IPS-11a (cell line): Measurements from ENCODE around the gene PLOD3.
A peak's percentile ranks its signal among the peaks of the same experiment; 100 is the strongest.

Experiments used
- H3K4me3 ChIP-seq: one replicate; pipeline ENCODE4 v1.5.1; 2013; ENCODE audit warnings: low read depth, low read length, control low read depth

Gene PLOD3

DNA sequence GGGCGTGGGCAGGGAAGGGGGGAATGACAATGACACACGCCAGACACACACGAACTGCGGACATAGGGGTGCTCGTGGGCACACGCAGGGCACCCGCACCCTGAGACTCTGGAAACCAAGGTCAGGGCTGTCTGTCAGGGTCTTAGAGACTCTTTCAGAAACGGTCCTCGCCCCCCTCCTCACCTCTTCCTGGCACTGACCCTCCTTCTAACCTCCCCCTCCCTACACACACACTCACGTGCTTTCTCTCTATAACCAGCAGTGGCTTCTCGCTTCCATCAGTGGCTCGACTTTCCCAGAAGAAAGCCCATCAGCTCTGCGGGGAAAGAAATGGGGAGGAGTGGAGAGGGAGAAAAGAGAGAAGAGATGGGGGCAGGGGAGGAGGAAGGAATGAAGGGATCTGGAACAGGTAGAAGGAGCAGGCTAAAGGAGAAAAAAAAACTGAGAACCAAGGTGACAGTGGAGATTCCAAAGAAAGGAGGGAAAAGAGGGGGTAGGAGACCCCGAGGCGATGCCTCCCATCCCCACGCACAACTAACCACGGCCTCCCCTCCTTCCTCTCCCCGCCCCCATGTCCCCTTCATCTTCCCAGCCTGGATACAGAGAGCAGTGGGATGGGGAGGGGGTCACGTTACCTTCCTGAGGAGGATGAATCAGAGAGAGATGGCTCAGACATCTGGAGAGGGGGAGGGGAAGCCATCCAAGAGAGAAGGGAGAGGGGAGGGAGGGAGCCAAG is 50.3 kb downstream of the PLOD3 start:
- peak overlapping the region; percentile 45 for H3K4me3 ChIP-seq

GRCh38 chr7:101166648-101166908 is 50.8 kb downstream of the PLOD3 start:
- H3K4me3 ChIP-seq = peak overlapping the region; percentile 45

GRCh38 chr7:101165958-101166647 is 51.3 kb downstream of the PLOD3 start:
- H3K4me3 ChIP-seq = peak overlapping the region; percentile 37

GRCh38 chr7:101165075-101165957 is 52.1 kb downstream of the PLOD3 start, which contains the start of gene VGF:
Gene VGF (minus strand): TSS chr7:101165569. CDS start chr7:101164843, 726 bp downstream.
- peak within 1 kb of the TSS; percentile 67 for H3K4me3 ChIP-seq

DNA sequence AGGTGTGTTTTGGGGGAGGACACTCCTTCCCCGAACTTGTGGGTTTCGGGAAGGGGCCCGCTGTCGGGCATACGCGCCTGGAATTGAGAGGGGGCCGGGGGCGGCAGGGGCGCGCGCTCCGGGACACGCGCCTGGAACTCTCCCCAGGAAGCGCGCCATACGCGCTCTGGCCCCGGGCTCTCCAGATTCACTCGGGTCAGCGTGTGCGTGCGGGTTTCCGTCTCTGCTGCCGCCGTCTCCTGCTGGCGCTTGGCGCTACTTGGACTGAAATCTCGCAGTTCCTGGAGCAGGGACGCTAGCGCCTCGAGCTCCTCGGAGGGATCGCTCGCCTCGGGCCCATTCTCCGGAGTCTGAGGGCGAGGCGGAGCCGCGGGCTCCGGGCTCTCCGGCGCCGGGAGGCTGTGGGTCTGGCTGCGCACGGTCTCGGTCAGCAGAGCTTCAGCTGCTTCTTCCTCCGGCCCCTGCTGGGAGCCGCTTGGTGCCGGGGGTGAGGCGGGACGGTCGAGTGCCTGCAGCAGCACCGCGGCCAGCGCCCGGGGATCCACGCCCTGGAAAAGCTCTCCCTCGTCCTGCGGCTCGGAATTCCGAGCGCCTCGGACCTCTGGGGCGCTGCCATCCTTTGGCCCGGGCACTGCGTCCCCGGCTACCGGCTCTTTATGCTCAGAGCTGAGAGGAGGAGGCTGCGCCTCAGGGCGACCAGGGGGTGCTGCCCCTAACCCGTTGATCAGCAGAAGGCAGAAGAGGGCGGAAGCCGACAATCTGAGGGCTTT is 53.1 kb downstream of the PLOD3 start:
- H3K4me3 ChIP-seq = peak overlapping the region; percentile 67

- H3K4me3 ChIP-seq = peak overlapping the region; percentile 67
Observed at GRCh38 chr7:101163279-101164070, 53.9 kb downstream of the PLOD3 start.

- peak overlapping the region; percentile 43 for H3K4me3 ChIP-seq
Observed at GRCh38 chr7:101162551-101163278, 54.7 kb downstream of the PLOD3 start.

- H3K4me3 ChIP-seq = no peak overlapping the region
Observed at GRCh38 chr7:101161692-101162471, 55.5 kb downstream of the PLOD3 start.

DNA sequence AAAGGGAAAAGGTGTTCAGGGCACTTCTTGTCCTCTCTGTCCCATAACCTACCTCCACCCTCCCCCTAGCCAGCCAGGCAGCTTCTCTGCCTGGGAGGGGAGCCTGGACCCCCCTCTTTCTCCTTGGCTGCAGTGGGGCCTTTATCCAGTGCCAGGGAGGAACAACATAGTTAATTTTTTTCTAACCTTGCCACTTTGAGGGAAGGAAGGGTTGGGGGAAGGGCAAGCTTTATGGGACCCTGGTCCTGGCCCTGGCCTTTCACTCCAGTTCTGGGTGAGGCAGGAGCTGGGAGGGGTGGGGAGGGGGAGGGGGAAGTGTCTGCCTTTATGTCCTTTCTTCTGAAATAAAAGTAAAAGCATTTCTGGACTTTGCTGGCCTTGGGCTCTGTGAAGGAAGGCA is 56.5 kb downstream of the PLOD3 start:
- H3K4me3 ChIP-seq = no peak overlapping the region

- H3K4me3 ChIP-seq = no peak overlapping the region
Observed at GRCh38 chr7:101159696-101160674, 57.4 kb downstream of the PLOD3 start.

DNA sequence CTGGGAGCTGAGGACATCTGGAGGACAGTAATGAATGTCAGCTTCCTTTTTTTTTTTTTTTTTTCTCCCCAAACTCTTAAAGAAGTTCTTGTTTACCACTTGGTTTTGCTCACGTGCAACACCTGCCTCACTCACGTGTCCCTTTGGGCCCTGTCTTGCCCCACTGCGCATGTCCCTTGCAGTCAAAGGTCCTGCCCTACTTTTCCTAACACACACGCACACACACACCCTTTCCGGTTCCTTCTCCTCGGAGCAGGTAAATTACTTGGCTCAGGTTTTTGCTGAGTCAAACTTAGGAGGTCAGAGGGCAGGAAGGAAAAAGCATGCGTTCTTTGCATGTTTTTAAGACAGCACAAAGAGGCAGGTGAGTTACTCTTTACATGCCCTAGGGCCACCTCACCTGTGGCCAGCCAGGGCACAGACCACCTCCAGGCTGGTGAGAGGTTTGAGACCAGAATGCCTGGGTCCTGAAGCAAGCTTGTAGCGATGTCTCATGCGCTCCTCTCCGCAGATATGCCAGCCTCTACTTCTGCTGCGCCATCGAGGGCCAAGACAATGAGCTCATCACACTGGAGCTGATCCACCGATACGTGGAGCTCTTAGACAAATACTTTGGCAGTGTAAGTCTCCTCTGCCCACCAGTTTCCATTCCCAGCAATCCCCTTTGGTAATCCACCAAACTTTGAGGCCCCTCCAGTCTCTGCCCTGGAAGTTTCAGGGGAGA is 60.4 kb downstream of the PLOD3 start:
- H3K4me3 ChIP-seq = no peak overlapping the region

- no peak overlapping the region for H3K4me3 ChIP-seq
Observed at GRCh38 chr7:101156277-101156676, 61.1 kb downstream of the PLOD3 start.
